Stimulated activated effector memory CD8-positive, alpha-beta T cell treated with anti-CD3 and anti-CD28 coated beads, Interleukin-12 subunit alpha, Interleukin-12 subunit beta, amount 100 ng/mL, for 72 hours (primary cell): Measurements from ENCODE around the gene ARL13B.
"Not testable (repeated sequence)": the region's sequence is repeated elsewhere in the genome, so short reads cannot be mapped to it uniquely, and the experiment has no call there.

ENCODE experiments used
- ATAC-seq: fragments of 150-1000 bp; cut with Tn5 transposase; 2 replicates; pipeline ENCODE4 v1.10.0; 2021
- DNase-seq, 2 donors: peaks; one replicate each; pipeline ENCODE4 v3.0.0; 2021 to 2022; ENCODE audit warnings: low spot score in 2 of 2
- H3K27ac Mint-ChIP-seq: one replicate; pipeline ENCODE4 v1.8.0; 2022; ENCODE audit warnings: mild to moderate bottlenecking, mixed read lengths
- H3K36me3 Mint-ChIP-seq: one replicate; pipeline ENCODE4 v1.8.0; 2022; ENCODE audit warnings: mild to moderate bottlenecking, mixed read lengths
- H3K4me1 Mint-ChIP-seq: one replicate; pipeline ENCODE4 v1.8.0; 2022; ENCODE audit warnings: mixed read lengths
- H3K4me3 Mint-ChIP-seq: one replicate; pipeline ENCODE4 v1.8.0; 2022; ENCODE audit warnings: mild to moderate bottlenecking, mixed read lengths
- H3K9me3 Mint-ChIP-seq: one replicate; pipeline ENCODE4 v1.8.0; 2022; ENCODE audit warnings: mixed read lengths

ARL13B gene

GRCh38 chr3:94064243-94064860 is 84.4 kb downstream of the ARL13B start:
- Mint-ChIP-seq H3K27ac (peak overlapping the region; percentile 100), H3K9me3 (no peaks in the 10 kb centered on the region), H3K4me1 (peaks cover 45% of the 10 kb centered on the region), H3K4me3 (peak overlapping the region; percentile 95), H3K36me3 (peaks cover 85% of the 10 kb centered on the region)
- ATAC-seq, result no peak
- DNase-seq, result no peak

GRCh38 chr3:94065122-94065521 is 85.2 kb downstream of the ARL13B start:
- Mint-ChIP-seq H3K36me3 (peaks cover 77% of the 10 kb centered on the region), H3K9me3 (no peaks in the 10 kb centered on the region), H3K4me3 (peak overlapping the region; percentile 95), H3K27ac (peak overlapping the region; percentile 65), H3K4me1 (peaks cover 47% of the 10 kb centered on the region)
- no peak for ATAC-seq
- no peak for DNase-seq

DNA sequence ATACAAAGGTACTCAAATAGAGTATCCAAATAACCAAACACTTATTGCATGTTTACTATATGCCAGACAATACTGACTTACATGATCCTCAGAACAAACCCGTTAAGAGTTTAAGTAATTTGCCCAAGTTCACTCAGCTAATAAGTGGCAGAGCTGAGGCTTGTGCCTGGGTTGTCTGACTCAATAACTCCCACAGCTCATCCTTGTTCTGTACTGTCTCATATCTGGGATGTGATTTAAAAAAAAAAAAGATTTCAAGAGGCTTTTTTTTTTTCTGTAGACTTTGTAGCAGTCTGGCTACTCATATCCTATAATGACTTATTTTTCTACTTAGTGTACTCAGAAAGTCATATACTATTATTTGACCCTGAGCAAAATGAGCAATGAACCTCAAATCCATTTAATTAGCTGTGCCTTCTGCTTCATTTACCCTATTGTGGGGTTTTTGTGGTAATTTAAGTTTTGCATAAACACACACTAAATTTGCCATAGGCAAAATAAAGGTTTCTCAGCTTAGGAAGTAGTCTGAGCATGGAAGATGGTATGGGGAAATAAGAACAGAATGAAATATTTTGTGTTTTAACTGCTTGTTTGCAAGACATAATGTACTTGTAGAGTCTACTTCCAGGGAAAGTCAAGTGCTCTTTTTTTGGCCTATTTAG is 86.0 kb downstream of the ARL13B start:
- Mint-ChIP-seq H3K27ac (peak overlapping the region; percentile 84), H3K36me3 (peaks cover 71% of the 10 kb centered on the region), H3K4me3 (no peak overlapping the region), H3K4me1 (peaks cover 55% of the 10 kb centered on the region), H3K9me3 (no peaks in the 10 kb centered on the region)
- ATAC-seq, result peak; percentile 62
- no peak for DNase-seq

GRCh38 chr3:94066506-94067500 is 86.8 kb downstream of the ARL13B start:
- Mint-ChIP-seq H3K27ac (peak overlapping the region; percentile 84), H3K9me3 (no peaks in the 10 kb centered on the region), H3K4me3 (no peak overlapping the region), H3K36me3 (peaks cover 77% of the 10 kb centered on the region), H3K4me1 (peaks cover 63% of the 10 kb centered on the region)
- DNase-seq (no peak), ATAC-seq (no peak)

- ATAC-seq, result no peak
- Mint-ChIP-seq H3K9me3 (no peaks in the 10 kb centered on the region), H3K4me3 (no peak overlapping the region), H3K4me1 (peaks cover 70% of the 10 kb centered on the region), H3K36me3 (peaks cover 62% of the 10 kb centered on the region), H3K27ac (no peak overlapping the region)
- no peak for DNase-seq
Measured at GRCh38 chr3:94069194-94069813, 89.3 kb downstream of the ARL13B start.

GRCh38 chr3:94070341-94070911 is 90.5 kb downstream of the ARL13B start:
- Mint-ChIP-seq H3K36me3 (peaks cover 58% of the 10 kb centered on the region), H3K4me3 (no peak overlapping the region), H3K27ac (peak overlapping the region; percentile 60), H3K9me3 (no peaks in the 10 kb centered on the region), H3K4me1 (peaks cover 68% of the 10 kb centered on the region)
- ATAC-seq, result peak; percentile 59
- no peak for DNase-seq

DNA sequence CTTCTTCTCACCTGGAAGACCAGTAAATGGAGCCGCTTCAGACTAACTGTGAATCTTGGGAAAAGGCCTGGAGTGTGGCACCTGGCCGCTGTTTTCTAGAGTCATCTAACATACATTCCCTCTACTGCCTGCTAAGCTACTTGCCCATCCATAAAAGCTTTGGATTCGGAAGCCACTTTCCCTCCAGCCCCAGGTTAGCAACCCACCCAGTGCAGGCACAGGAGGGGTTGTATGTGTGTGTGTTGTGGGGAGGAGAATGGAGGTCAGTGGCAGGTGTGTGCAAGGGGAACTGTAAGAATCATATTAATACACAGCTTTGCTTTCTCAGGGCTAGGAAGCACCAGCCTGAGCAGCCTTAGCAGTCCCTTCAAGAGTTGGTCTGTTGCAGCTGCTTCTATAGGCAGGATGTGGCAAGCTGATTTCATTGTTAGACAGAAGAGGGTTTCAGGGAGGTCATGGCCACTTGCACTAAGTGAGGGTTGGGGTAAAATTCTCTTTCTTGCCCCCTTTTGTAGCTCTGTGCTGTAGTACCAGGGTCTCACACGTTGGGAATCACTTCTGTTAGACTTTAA is 91.8 kb downstream of the ARL13B start:
- no peaks in the 10 kb centered on the region for H3K9me3 Mint-ChIP-seq
- H3K36me3 Mint-ChIP-seq, result peaks cover 48% of the 10 kb centered on the region
- peak overlapping the region; percentile 60 for H3K27ac Mint-ChIP-seq
- DNase-seq (no peak), ATAC-seq (peak; percentile 85)
- H3K4me3 Mint-ChIP-seq, result no peak overlapping the region
- peaks cover 59% of the 10 kb centered on the region for H3K4me1 Mint-ChIP-seq

DNA sequence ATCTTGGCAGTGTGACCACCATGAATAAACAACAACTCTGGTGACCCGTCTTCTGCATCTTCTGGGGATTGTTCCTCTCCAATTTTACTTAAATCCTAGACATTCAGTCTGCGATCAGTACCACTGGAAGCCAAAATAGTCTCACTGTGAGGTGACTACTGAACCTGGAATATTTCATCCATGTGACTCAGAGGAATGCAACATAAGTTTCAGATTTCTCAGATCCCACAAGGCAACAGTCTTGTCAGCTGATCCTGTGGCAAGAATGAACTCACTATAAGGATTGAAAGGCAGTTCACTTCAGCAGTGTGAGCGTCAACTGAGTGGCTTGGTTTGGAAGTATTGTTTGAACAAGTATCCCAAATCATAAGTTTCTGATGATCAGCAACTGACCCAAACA is 96.1 kb downstream of the ARL13B start:
- H3K9me3 Mint-ChIP-seq, result no peaks in the 10 kb centered on the region
- no peak for ATAC-seq
- no peak overlapping the region for H3K27ac Mint-ChIP-seq
- peaks cover 35% of the 10 kb centered on the region for H3K36me3 Mint-ChIP-seq
- no peak for DNase-seq
- peaks cover 55% of the 10 kb centered on the region for H3K4me1 Mint-ChIP-seq
- H3K4me3 Mint-ChIP-seq, result no peak overlapping the region

DNA sequence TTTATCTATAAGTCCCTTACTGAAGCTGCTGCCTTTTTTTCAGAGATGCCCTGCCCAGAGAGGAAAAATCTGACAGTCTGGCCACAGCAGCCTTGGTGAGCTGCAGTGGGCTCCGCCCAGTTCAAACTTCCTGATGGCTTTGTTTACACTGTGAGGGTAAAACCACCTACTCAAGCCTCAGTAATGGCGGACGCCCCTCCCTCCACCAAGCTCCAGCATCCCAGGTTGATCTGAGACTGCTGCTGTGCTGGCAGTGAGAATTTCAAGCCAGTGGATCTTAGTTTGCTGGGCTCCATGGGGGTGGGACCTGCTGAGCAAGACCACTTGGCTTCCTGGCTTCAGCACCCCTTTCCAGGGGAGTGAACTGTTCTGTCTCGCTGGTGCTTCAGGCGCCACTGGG is 100.6 kb downstream of the ARL13B start:
- not testable (repeated sequence) for DNase-seq, ATAC-seq, H3K9me3 Mint-ChIP-seq, H3K4me3 Mint-ChIP-seq
- Mint-ChIP-seq H3K4me1 (peaks cover 25% of the 10 kb centered on the region), H3K27ac (peak overlapping the region; percentile 71), H3K36me3 (peaks cover 35% of the 10 kb centered on the region)

GRCh38 chr3:94081884-94082283 is 101.9 kb downstream of the ARL13B start:
- H3K36me3 Mint-ChIP-seq, result peaks cover 38% of the 10 kb centered on the region
- H3K27ac Mint-ChIP-seq, result peak overlapping the region; percentile 71
- peaks cover 25% of the 10 kb centered on the region for H3K4me1 Mint-ChIP-seq

GRCh38 chr3:94082391-94082937 is 102.5 kb downstream of the ARL13B start:
- Mint-ChIP-seq H3K4me1 (peaks cover 24% of the 10 kb centered on the region), H3K27ac (no peak overlapping the region), H3K36me3 (peaks cover 38% of the 10 kb centered on the region), H3K9me3 (no peaks in the 10 kb centered on the region), H3K4me3 (no peak overlapping the region)
- DNase-seq (no peak), ATAC-seq (no peak)

More at GRCh38 chr3:94081884-94082283, 101.9 kb downstream of the ARL13B start:
- Mint-ChIP-seq H3K9me3 (no peaks in the 10 kb centered on the region), H3K4me3 (no peak overlapping the region)
- DNase-seq, result no peak
- ATAC-seq, result no peak

DNA sequence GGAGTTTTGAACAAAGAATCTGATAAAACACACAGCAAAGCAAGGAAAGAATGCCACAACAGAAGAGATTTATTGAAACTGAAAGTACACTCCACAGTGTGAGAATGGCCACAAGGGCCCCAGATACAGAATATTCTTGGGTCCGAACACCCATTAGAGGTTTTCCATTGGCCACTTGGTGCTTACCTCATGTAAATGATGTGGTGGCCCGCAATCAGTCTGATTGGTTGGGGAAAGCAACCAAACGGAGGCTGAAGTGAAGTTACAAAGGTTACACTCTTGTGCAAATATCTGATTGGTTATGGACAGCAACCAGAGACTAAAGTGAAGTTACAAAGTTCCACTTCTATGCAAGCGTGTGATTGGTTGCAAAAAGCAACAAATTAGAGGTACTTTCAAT is 103.3 kb downstream of the ARL13B start:
- ATAC-seq (no peak), DNase-seq (no peak)
- Mint-ChIP-seq H3K4me1 (peaks cover 16% of the 10 kb centered on the region), H3K27ac (no peak overlapping the region), H3K9me3 (no peaks in the 10 kb centered on the region), H3K36me3 (peaks cover 38% of the 10 kb centered on the region), H3K4me3 (no peak overlapping the region)

DNA sequence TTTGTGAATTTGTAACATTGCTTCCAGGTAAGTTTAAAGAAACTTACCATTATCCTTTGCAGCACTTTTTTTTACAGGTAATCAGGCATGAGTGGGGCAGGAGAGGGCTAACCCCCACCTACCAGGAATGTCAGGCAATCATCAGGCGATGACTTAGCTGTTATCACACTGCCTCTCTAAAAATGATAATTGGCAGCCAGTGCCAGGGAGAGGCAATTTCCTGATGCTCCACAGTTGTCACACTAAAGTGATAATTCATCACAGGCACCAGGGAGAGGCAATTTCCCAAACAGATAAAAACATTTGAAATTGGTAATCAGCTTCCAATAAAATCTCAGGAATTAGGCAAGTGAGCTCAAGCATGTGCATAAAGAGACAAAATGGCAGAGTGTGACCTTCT is 109.2 kb downstream of the ARL13B start:
- DNase-seq (no peak), ATAC-seq (no peak)
- H3K27ac Mint-ChIP-seq, result no peak overlapping the region
- H3K36me3 Mint-ChIP-seq, result peaks cover 50% of the 10 kb centered on the region
- no peaks in the 10 kb centered on the region for H3K9me3 Mint-ChIP-seq
- H3K4me1 Mint-ChIP-seq, result no peaks in the 10 kb centered on the region
- no peak overlapping the region for H3K4me3 Mint-ChIP-seq

GRCh38 chr3:94092086-94092485 is 112.1 kb downstream of the ARL13B start:
- H3K4me3 Mint-ChIP-seq, result no peak overlapping the region
- H3K27ac Mint-ChIP-seq, result no peak overlapping the region

More at GRCh38 chr3:94092086-94092485, 112.1 kb downstream of the ARL13B start:
- H3K36me3 Mint-ChIP-seq, result peaks cover 57% of the 10 kb centered on the region
- no peaks in the 10 kb centered on the region for H3K4me1 Mint-ChIP-seq
- H3K9me3 Mint-ChIP-seq, result no peaks in the 10 kb centered on the region
- DNase-seq, result no peak
- ATAC-seq, result no peak
